ENCODE data around the gene PRICKLE3. TPM values are rescaled to one million over a fixed set of nuclear protein-coding genes. Genes with fewer than 3 reads are reported as not detected.
"Not testable (repeated sequence)": the region's sequence is repeated elsewhere in the genome, so short reads cannot be mapped to it uniquely, and the experiment has no call there.

PRICKLE3 gene
- polyA plus RNA-seq, 4 donors: 4.2 to 6.5 (median 4.9) TPM

- no peak for DNase-seq (ENCODE audit: low read depth in 4 of 4, low spot score in 2 of 4)
These were observed 56.7 kb downstream of the PRICKLE3 start for GRCh38 chrX:49129427-49129826.

- not testable (repeated sequence) for DNase-seq (ENCODE audit: low read depth in 4 of 4, low spot score in 2 of 4)
These were observed 58.4 kb downstream of the PRICKLE3 start for GRCh38 chrX:49127742-49128258.

Other genes starting within 250 kb of the PRICKLE3 start
- gene OTUD5, start 228.8 kb downstream of the PRICKLE3 start, polyA plus RNA-seq (ENCODE audit: insufficient read length in 4 of 4): 10 to 100 TPM; 62.5 to 72.7 (median 67.7) TPM
- 1 to 10 TPM; 2.3 to 3.4 (median 2.8) TPM for gene KCND1, start 214.5 kb downstream of the PRICKLE3 start, polyA plus RNA-seq (ENCODE audit: insufficient read length in 4 of 4)
- 10 to 100 TPM; 36.0 to 72.1 (median 51.3) TPM for gene GRIPAP1, start 184.1 kb downstream of the PRICKLE3 start, polyA plus RNA-seq (ENCODE audit: insufficient read length in 4 of 4)
- gene TFE3, start 143.0 kb downstream of the PRICKLE3 start, polyA plus RNA-seq (ENCODE audit: insufficient read length in 4 of 4): 10 to 100 TPM; 26.9 to 39.1 (median 33.8) TPM
- 10 to 100 TPM in 3 of 4 donors, 1 to 10 TPM in 1; 7.9 to 20.0 (median 13.0) TPM for gene CCDC120, start 127.4 kb downstream of the PRICKLE3 start, polyA plus RNA-seq (ENCODE audit: insufficient read length in 4 of 4)
- 10 to 100 TPM; 31.6 to 46.2 (median 41.1) TPM for gene PRAF2, start 112.4 kb downstream of the PRICKLE3 start, polyA plus RNA-seq (ENCODE audit: insufficient read length in 4 of 4)
- gene WDR45, start 106.5 kb downstream of the PRICKLE3 start, polyA plus RNA-seq (ENCODE audit: insufficient read length in 4 of 4): 10 to 100 TPM; 53.7 to 63.8 (median 61.5) TPM
- 10 to 100 TPM; 23.8 to 27.6 (median 25.0) TPM for gene GPKOW, start 62.6 kb downstream of the PRICKLE3 start, polyA plus RNA-seq (ENCODE audit: insufficient read length in 4 of 4)
- 1 to 10 TPM; 5.0 to 7.5 (median 5.8) TPM for gene MAGIX, start 23.6 kb downstream of the PRICKLE3 start, polyA plus RNA-seq (ENCODE audit: insufficient read length in 4 of 4)
- 10 to 100 TPM; 29.7 to 40.9 (median 32.6) TPM for gene PLP2, start 14.5 kb downstream of the PRICKLE3 start, polyA plus RNA-seq (ENCODE audit: insufficient read length in 4 of 4)
- 1 to 10 TPM; 2.1 to 3.4 (median 2.9) TPM for gene SYP, start 13.8 kb upstream of the PRICKLE3 start, polyA plus RNA-seq (ENCODE audit: insufficient read length in 4 of 4)
- under 1 TPM; 0.11 to 0.33 (median 0.22) TPM for gene CACNA1F, start 47.0 kb upstream of the PRICKLE3 start, polyA plus RNA-seq (ENCODE audit: insufficient read length in 4 of 4)
- 10 to 100 TPM; 15.8 to 23.9 (median 21.2) TPM for gene CCDC22, start 49.1 kb upstream of the PRICKLE3 start, polyA plus RNA-seq (ENCODE audit: insufficient read length in 4 of 4)
- gene FOXP3, start 78.3 kb upstream of the PRICKLE3 start, polyA plus RNA-seq (ENCODE audit: insufficient read length in 4 of 4): 1 to 10 TPM in 2 of 4 donors, under 1 TPM in 2; 0.47 to 1.2 (median 1.00) TPM
- 10 to 100 TPM in 1 of 4 donors, 1 to 10 TPM in 3; 6.1 to 10.5 (median 9.0) TPM for gene PPP1R3F, start 83.4 kb upstream of the PRICKLE3 start, polyA plus RNA-seq (ENCODE audit: insufficient read length in 4 of 4)
- gene GAGE10, start 117.3 kb upstream of the PRICKLE3 start, polyA plus RNA-seq (ENCODE audit: insufficient read length in 4 of 4): under 1 TPM in 1 of 4 donors, not detected in 3; 0.24 TPM
- gene GAGE12J, start 135.7 kb upstream of the PRICKLE3 start, polyA plus RNA-seq (ENCODE audit: insufficient read length in 4 of 4): not detected
- gene GAGE13, start 145.2 kb upstream of the PRICKLE3 start, polyA plus RNA-seq (ENCODE audit: insufficient read length in 4 of 4): not detected